Astrocyte (in vitro differentiated cells and primary cell): ENCODE data around the gene FAM120B. TPM values are rescaled to one million over a fixed set of nuclear protein-coding genes. Genes with fewer than 3 reads are reported as not detected.

Experiments
- DNase-seq: peaks from one replicate; pipeline ENCODE4 v3.0.0-alpha.2; 2010; ENCODE audit warnings: low read depth
- FAIRE-seq: peaks from 2 replicates; lab custom pipeline; 2011; peaks lifted over from hg19 to GRCh38; lab: Jason Lieb, UNC
- H2AFZ ChIP-seq: 2 replicates; pipeline ENCODE4 v1.6.0; 2012; ENCODE audit warnings: low read depth, low read length, inconsistent platforms
- H3K27ac ChIP-seq: 2 replicates; pipeline ENCODE4 v1.5.1; 2011; ENCODE audit warnings: low read depth, low read length, inconsistent platforms
- H3K27me3 ChIP-seq: 2 replicates; pipeline ENCODE4 v1.6.0; 2011; ENCODE audit warnings: low read length, inconsistent platforms; ENCODE audit not compliant: insufficient read depth
- H3K36me3 ChIP-seq: 2 replicates; pipeline ENCODE4 v1.5.1; 2011; ENCODE audit warnings: low read length, inconsistent platforms; ENCODE audit not compliant: insufficient read depth
- H3K4me1 ChIP-seq: 2 replicates; pipeline ENCODE4 v1.5.1; 2011; ENCODE audit warnings: low read length, inconsistent platforms; ENCODE audit not compliant: insufficient read depth
- H3K4me2 ChIP-seq: 2 replicates; pipeline ENCODE4 v1.6.0; 2012; ENCODE audit warnings: low read length, inconsistent platforms
- H3K4me3 ChIP-seq: 2 replicates; pipeline ENCODE4 v1.5.1; 2011; ENCODE audit warnings: low read depth, mild to moderate bottlenecking, low read length, inconsistent platforms; ENCODE audit not compliant: insufficient read depth
- H3K79me2 ChIP-seq: 2 replicates; pipeline ENCODE4 v1.6.0; 2012; ENCODE audit warnings: mild to moderate bottlenecking, low read length, inconsistent platforms; ENCODE audit not compliant: insufficient read depth
- H3K9ac ChIP-seq: 2 replicates; pipeline ENCODE4 v1.6.0; 2012; ENCODE audit warnings: mild to moderate bottlenecking, low read length, inconsistent platforms
- H3K9me3 ChIP-seq: 2 replicates; pipeline ENCODE4 v1.5.1; 2012; ENCODE audit warnings: low read depth, mild to moderate bottlenecking, low read length, inconsistent platforms; ENCODE audit not compliant: insufficient read depth
- H4K20me1 ChIP-seq: 2 replicates; pipeline ENCODE4 v1.6.0; 2012; ENCODE audit warnings: low read length, inconsistent platforms; ENCODE audit not compliant: insufficient read depth
- H3K27ac Mint-ChIP-seq: one replicate; pipeline ENCODE4 v1.8.0; 2021; ENCODE audit warnings: mild to moderate bottlenecking, mixed read lengths; ENCODE audit not compliant: unreplicated experiment
- H3K27me3 Mint-ChIP-seq: one replicate; pipeline ENCODE4 v1.8.0; 2021; ENCODE audit warnings: low read depth, mixed read lengths; ENCODE audit not compliant: unreplicated experiment
- H3K36me3 Mint-ChIP-seq: one replicate; pipeline ENCODE4 v1.8.0; 2021; ENCODE audit warnings: low read depth, mixed read lengths; ENCODE audit not compliant: unreplicated experiment
- H3K4me1 Mint-ChIP-seq: one replicate; pipeline ENCODE4 v1.8.0; 2021; ENCODE audit warnings: low read depth, mixed read lengths; ENCODE audit not compliant: unreplicated experiment
- H3K4me3 Mint-ChIP-seq: one replicate; pipeline ENCODE4 v1.8.0; 2021; ENCODE audit warnings: mild to moderate bottlenecking, moderate library complexity, mixed read lengths; ENCODE audit not compliant: unreplicated experiment
- H3K9me3 Mint-ChIP-seq: one replicate; pipeline ENCODE4 v1.8.0; 2021; ENCODE audit warnings: mild to moderate bottlenecking, mixed read lengths; ENCODE audit not compliant: unreplicated experiment
- EZH2 ChIP-seq: IDR thresholded peaks from 2 replicates; pipeline ENCODE4 v1.6.1; 2012; ENCODE audit warnings: mild to moderate bottlenecking, low read length, inconsistent platforms; ENCODE audit not compliant: insufficient read depth
- total RNA-seq: library from RNA; stranded (reverse); gene quantifications from 2 replicates; pipeline ENCODE4 v1.2.1, GENCODE V29; 2021
- TF ChIP-seq, protein P1 (sequence below): IDR thresholded peaks from 2 replicates; pipeline ENCODE4 v1.5.1; 2011; ENCODE audit warnings: low read depth, mild to moderate bottlenecking, inconsistent platforms, low read length, moderate library complexity; ENCODE audit not compliant: insufficient read depth

FAM120B gene
- total RNA-seq, 1 donor from 2014 or later = 29.8 TPM

DNA sequence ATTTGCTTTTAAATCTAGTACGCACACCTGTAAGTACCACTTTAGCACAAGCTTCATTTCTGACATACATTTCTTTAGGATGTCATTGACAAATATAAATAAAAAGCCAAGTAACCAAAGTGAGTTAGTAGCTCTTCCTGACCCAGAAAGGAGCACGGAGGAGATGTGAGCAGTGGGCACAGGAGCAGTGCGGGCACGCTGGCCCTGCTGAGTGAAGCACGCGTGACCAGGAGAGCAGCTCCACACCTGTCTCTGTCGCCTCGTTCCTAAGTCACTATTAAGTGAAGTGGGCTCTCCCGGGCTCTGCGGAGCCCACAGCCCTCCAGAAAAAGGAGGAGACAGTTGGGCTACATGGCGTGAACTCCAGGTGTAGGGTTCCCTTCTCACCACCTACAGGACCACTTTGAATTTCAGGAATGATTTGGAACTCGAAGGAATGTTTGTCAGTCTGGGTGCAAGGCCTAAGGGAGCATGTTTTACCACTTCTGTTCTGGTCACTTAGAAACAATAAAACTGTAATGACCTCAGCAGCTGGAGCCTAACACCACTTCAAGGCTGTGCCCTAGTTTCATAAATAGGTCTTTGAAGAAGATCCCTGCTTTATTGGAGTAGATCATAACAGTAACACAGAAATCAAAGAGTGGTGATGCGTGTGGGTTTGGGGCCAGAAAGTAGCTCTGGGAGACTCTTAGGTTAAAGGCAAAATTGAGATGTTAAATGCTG, 95.9 kb downstream of the FAM120B start:
- H3K4me2 ChIP-seq = peak overlapping the region; percentile 72
- no peak overlapping the region for H3K4me3 Mint-ChIP-seq
- peak overlapping the region; percentile 97 for H3K27ac Mint-ChIP-seq

DNA sequence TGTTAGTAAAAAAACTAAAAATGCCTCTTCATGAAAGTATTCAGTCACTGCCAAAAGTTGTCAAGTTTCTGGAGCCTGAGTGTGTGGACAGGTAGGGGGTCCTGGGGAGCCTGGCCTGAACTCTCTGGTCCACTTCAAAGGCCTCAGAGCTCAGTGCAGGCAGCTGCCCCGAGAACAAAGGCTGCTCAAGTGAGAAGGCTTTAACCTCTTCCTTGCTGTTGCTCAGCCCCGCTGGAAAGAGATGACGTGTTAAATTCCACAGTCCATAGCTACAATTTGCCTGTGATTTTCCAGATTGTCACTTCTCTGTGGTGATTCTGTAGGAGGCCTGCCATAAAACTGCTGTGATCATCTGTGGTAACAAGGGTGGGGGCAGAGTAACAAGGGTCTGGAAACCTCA, 96.9 kb downstream of the FAM120B start:
- H3K27ac Mint-ChIP-seq = peak overlapping the region; percentile 97
- H3K4me3 ChIP-seq = peak overlapping the region; percentile 11
- TF ChIP-seq, protein P1, sequence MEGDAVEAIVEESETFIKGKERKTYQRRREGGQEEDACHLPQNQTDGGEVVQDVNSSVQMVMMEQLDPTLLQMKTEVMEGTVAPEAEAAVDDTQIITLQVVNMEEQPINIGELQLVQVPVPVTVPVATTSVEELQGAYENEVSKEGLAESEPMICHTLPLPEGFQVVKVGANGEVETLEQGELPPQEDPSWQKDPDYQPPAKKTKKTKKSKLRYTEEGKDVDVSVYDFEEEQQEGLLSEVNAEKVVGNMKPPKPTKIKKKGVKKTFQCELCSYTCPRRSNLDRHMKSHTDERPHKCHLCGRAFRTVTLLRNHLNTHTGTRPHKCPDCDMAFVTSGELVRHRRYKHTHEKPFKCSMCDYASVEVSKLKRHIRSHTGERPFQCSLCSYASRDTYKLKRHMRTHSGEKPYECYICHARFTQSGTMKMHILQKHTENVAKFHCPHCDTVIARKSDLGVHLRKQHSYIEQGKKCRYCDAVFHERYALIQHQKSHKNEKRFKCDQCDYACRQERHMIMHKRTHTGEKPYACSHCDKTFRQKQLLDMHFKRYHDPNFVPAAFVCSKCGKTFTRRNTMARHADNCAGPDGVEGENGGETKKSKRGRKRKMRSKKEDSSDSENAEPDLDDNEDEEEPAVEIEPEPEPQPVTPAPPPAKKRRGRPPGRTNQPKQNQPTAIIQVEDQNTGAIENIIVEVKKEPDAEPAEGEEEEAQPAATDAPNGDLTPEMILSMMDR = no peak
- no peak for TF ChIP-seq EZH2
- H3K4me3 Mint-ChIP-seq = peak overlapping the region; percentile 42
- H3K79me2 ChIP-seq = no peaks in the 10 kb centered on the region
- peaks cover 3% of the 10 kb centered on the region for H3K9me3 Mint-ChIP-seq
- H3K27me3 ChIP-seq = no peaks in the 10 kb centered on the region
- DNase-seq (peak; percentile 87), FAIRE-seq (no peak)
- H3K27me3 Mint-ChIP-seq = no peaks in the 10 kb centered on the region
- peaks cover 7% of the 10 kb centered on the region for H3K36me3 ChIP-seq
- H3K4me2 ChIP-seq = peak overlapping the region; percentile 72
- H3K9ac ChIP-seq = peak overlapping the region; percentile 82
- peak overlapping the region; percentile 98 for H3K27ac ChIP-seq
- H2AFZ ChIP-seq = no peak overlapping the region
- H3K4me1 ChIP-seq = peaks cover 39% of the 10 kb centered on the region
- no peaks in the 10 kb centered on the region for H4K20me1 ChIP-seq
- H3K36me3 Mint-ChIP-seq = peaks cover 14% of the 10 kb centered on the region
- no peaks in the 10 kb centered on the region for H3K9me3 ChIP-seq
- H3K4me1 Mint-ChIP-seq = peaks cover 55% of the 10 kb centered on the region

More for the DNA sequence above, 95.9 kb downstream of the FAM120B start:
- Histone ChIP-seq H3K36me3 (peaks cover 7% of the 10 kb centered on the region), H3K27ac (peak overlapping the region; percentile 98), H3K79me2 (no peaks in the 10 kb centered on the region), H3K27me3 (no peaks in the 10 kb centered on the region), H3K9me3 (no peaks in the 10 kb centered on the region), H3K9ac (peak overlapping the region; percentile 82), H4K20me1 (no peaks in the 10 kb centered on the region), H3K4me3 (no peak overlapping the region), H3K4me1 (peaks cover 39% of the 10 kb centered on the region), H2AFZ (no peak overlapping the region)
- DNase-seq (no peak), FAIRE-seq (no peak)
- peaks cover 47% of the 10 kb centered on the region for H3K4me1 Mint-ChIP-seq
- H3K9me3 Mint-ChIP-seq = no peaks in the 10 kb centered on the region
- H3K27me3 Mint-ChIP-seq = no peaks in the 10 kb centered on the region
- no peak for TF ChIP-seq EZH2
- TF ChIP-seq, protein P1 = no peak
- H3K36me3 Mint-ChIP-seq = peaks cover 11% of the 10 kb centered on the region

DNA sequence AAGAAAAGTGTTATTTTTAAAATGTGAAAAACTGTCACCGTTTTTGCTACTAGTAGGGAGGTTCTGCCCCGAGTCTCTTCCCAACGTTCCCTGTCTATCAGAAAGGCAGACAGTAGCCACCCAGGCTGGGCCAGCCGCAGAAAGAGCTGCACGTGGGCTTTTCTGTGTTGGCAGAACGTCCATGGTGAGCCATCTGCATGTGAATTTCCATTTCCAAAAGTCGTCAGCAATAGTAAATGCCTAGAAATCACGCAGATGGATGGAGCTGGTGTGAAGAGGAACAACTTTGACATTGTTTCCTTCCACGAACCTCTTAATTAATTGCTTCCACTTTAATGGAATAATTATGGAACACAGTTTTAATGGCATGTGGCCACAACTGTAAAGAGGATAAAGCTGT, 97.5 kb downstream of the FAM120B start:
- no peak for FAIRE-seq
- no peaks in the 10 kb centered on the region for H4K20me1 ChIP-seq
- peak; percentile 79 for DNase-seq
- peak overlapping the region; percentile 72 for H3K4me2 ChIP-seq
- H3K79me2 ChIP-seq = no peaks in the 10 kb centered on the region
- peaks cover 4% of the 10 kb centered on the region for H3K36me3 ChIP-seq
- no peaks in the 10 kb centered on the region for H3K27me3 ChIP-seq
- peaks cover 3% of the 10 kb centered on the region for H3K9me3 Mint-ChIP-seq
- no peak overlapping the region for H2AFZ ChIP-seq
- TF ChIP-seq, protein P1 = no peak
- no peak for TF ChIP-seq EZH2
- H3K27ac ChIP-seq = peak overlapping the region; percentile 98
- peak overlapping the region; percentile 82 for H3K9ac ChIP-seq
- peaks cover 39% of the 10 kb centered on the region for H3K4me1 ChIP-seq
- no peak overlapping the region for H3K4me3 ChIP-seq
- peaks cover 58% of the 10 kb centered on the region for H3K4me1 Mint-ChIP-seq
- no peaks in the 10 kb centered on the region for H3K27me3 Mint-ChIP-seq
- H3K9me3 ChIP-seq = no peaks in the 10 kb centered on the region
- H3K36me3 Mint-ChIP-seq = peaks cover 14% of the 10 kb centered on the region
- H3K4me3 Mint-ChIP-seq = no peak overlapping the region
- H3K27ac Mint-ChIP-seq = peak overlapping the region; percentile 97
